Measurements from ENCODE around the gene TMEM171.

GRCh38 chr5:73180566-73180965 is 60.2 kb downstream of the TMEM171 start:
- TF ChIP-seq CTCF (IDR thresholded peaks at IDR 0.05) (no peak), POLR2AphosphoS5 (IDR thresholded peaks at IDR 0.05; ENCODE audit: low read depth, low read length) (no peak), SIN3A (IDR thresholded peaks at IDR 0.05; ENCODE audit: borderline replicate concordance, insufficient read depth, low read depth, low read length) (no peak)
